Endothelial cell (in vitro differentiated cells): ENCODE data around the gene MCTP1. TPM values are rescaled to one million over a fixed set of nuclear protein-coding genes. Genes with fewer than 3 reads are reported as not detected.

Experiments used
- DNase-seq: peaks from one replicate; pipeline ENCODE4 v3.0.0; 2021; ENCODE audit warnings: low spot score
- H3K27ac Mint-ChIP-seq: one replicate; pipeline ENCODE4 v1.8.0; 2021; ENCODE audit warnings: mixed read lengths, inconsistent platforms; ENCODE audit not compliant: unreplicated experiment
- H3K27me3 Mint-ChIP-seq: one replicate; pipeline ENCODE4 v1.8.0; 2021; ENCODE audit warnings: mild to moderate bottlenecking, moderate library complexity, mixed read lengths, inconsistent platforms; ENCODE audit not compliant: unreplicated experiment
- H3K36me3 Mint-ChIP-seq: one replicate; pipeline ENCODE4 v1.8.0; 2021; ENCODE audit warnings: mild to moderate bottlenecking, low read depth, mixed read lengths, inconsistent platforms; ENCODE audit not compliant: unreplicated experiment
- H3K4me1 Mint-ChIP-seq: one replicate; pipeline ENCODE4 v1.8.0; 2021; ENCODE audit warnings: mild to moderate bottlenecking, mixed read lengths, inconsistent platforms; ENCODE audit not compliant: unreplicated experiment
- H3K4me3 Mint-ChIP-seq: one replicate; pipeline ENCODE4 v1.8.0; 2021; ENCODE audit warnings: mild to moderate bottlenecking, mixed read lengths, inconsistent platforms; ENCODE audit not compliant: unreplicated experiment
- H3K9me3 Mint-ChIP-seq: one replicate; pipeline ENCODE4 v1.8.0; 2021; ENCODE audit warnings: mixed read lengths, inconsistent platforms; ENCODE audit not compliant: unreplicated experiment
- CTCF ChIP-seq: fragments of 200-600 bp; sonication (generic); IDR thresholded peaks from one replicate; pipeline ENCODE4 v1.5.0; 2021; ENCODE audit warnings: antibody characterized with exemption; ENCODE audit not compliant: unreplicated experiment
- total RNA-seq: library from RNA; stranded (reverse); fragmentation: NEBNext Ultra II Directional; extraction: Animal tissue kit (Norgen Biotek cat#: 25700); gene quantifications from one replicate; pipeline ENCODE4 v1.2.1, GENCODE V29; 2021; ENCODE audit not compliant: unreplicated experiment

MCTP1 gene
- total RNA-seq, 1 donor from 2014 or later: 2.2 TPM

- H3K27ac Mint-ChIP-seq: no peak overlapping the region
- no peak for DNase-seq
- peaks cover 7% of the 10 kb centered on the region for H3K4me1 Mint-ChIP-seq
- no peak for TF ChIP-seq CTCF
- no peaks in the 10 kb centered on the region for H3K27me3 Mint-ChIP-seq
- H3K36me3 Mint-ChIP-seq: no peaks in the 10 kb centered on the region
- no peak overlapping the region for H3K4me3 Mint-ChIP-seq
- no peaks in the 10 kb centered on the region for H3K9me3 Mint-ChIP-seq
Measured at GRCh38 chr5:95068289-95068910, 216.5 kb downstream of the MCTP1 start.

DNA sequence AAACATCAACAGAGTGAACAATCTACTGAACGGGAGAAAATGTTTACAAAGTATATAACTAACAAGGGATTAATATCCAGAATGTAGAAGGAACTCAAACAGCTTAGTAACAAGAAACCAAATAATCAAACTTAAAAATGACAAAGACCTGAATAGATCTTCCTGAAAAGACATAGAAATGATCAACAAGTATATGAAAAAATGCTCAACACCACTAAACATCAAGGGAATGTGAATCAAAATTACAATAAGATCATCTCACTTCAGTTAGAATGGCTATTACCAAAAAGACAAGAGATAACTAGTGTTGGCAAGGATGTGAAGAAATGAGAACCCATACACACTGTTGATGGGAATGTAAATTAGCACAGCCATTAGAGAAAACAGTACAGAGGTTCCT is 218.8 kb downstream of the MCTP1 start:
- no peak for DNase-seq
- Mint-ChIP-seq H3K9me3 (no peaks in the 10 kb centered on the region), H3K27me3 (no peaks in the 10 kb centered on the region), H3K27ac (no peak overlapping the region), H3K36me3 (no peaks in the 10 kb centered on the region), H3K4me1 (peaks cover 7% of the 10 kb centered on the region), H3K4me3 (no peak overlapping the region)
- TF ChIP-seq CTCF: no peak

DNA sequence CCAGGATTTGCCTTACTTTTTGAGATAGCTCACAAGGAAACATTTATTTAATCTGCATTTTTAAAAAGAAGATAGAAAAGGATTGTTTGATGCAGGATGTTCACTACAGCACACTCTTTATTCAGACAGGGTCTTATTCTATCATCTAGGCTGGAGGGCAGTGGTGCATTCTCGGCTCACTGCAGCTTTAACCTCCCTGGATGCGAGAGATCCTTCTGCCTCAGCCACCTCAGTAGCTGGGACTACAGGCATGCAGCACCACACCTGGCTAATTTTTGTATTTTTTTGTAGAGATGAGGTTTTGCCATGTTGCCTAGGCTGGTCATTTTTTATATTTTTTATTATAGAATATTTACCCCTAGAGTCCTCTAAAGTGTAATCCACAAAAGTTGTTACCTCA is 221.4 kb downstream of the MCTP1 start:
- TF ChIP-seq CTCF: no peak
- no peaks in the 10 kb centered on the region for H3K9me3 Mint-ChIP-seq
- no peak overlapping the region for H3K27ac Mint-ChIP-seq
- no peaks in the 10 kb centered on the region for H3K4me1 Mint-ChIP-seq
- no peak overlapping the region for H3K4me3 Mint-ChIP-seq
- no peaks in the 10 kb centered on the region for H3K27me3 Mint-ChIP-seq
- DNase-seq: no peak
- no peaks in the 10 kb centered on the region for H3K36me3 Mint-ChIP-seq

- Mint-ChIP-seq H3K4me1 (no peaks in the 10 kb centered on the region), H3K27ac (no peak overlapping the region), H3K4me3 (no peak overlapping the region), H3K27me3 (no peaks in the 10 kb centered on the region), H3K36me3 (no peaks in the 10 kb centered on the region), H3K9me3 (no peaks in the 10 kb centered on the region)
- no peak for DNase-seq
- no peak for TF ChIP-seq CTCF
Measured at GRCh38 chr5:95060098-95060497, 224.8 kb downstream of the MCTP1 start.

DNA sequence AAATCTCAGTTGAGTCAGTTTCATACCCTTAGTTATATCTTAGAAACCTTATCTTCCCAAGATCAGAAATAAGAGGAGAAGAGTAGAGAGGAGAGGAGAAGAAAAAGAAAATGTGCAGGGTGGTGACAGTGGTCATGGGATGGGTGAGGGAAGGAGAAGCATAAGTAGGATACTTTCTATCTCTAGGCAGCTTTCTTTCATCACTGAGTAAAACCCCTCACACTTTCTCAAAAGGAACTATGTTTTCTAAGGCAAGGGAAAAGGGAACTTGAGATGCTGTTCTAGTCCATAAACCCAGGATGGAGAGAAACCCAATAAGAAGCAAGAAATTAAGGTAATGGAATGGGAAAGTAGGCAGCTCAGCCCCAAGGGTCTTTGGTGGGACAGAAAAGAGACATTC is 225.3 kb downstream of the MCTP1 start:
- Mint-ChIP-seq H3K36me3 (no peaks in the 10 kb centered on the region), H3K27ac (no peak overlapping the region), H3K27me3 (no peaks in the 10 kb centered on the region), H3K9me3 (no peaks in the 10 kb centered on the region), H3K4me3 (no peak overlapping the region), H3K4me1 (no peaks in the 10 kb centered on the region)
- no peak for TF ChIP-seq CTCF
- no peak for DNase-seq
